SK-N-SH (cell line): ENCODE measurements around the gene MSANTD3.

Experiments used
- CTCF ChIP-seq: fragments of 200-600 bp; sonication (generic); IDR thresholded peaks from 2 replicates; pipeline ENCODE4 v1.6.1; 2017; ENCODE audit warnings: antibody characterized with exemption, mild to moderate bottlenecking, moderate library complexity
- EP300 ChIP-seq, 2 experiments: IDR thresholded peaks; 2 replicates each; pipeline versions ENCODE4 v1.4.0 to v1.6.1; 2012; ENCODE audit warnings: borderline replicate concordance in 1 of 2, low read depth in 1 of 2, low read length in 1 of 2
- POLR2AphosphoS5 ChIP-seq: IDR thresholded peaks from 2 replicates; pipeline ENCODE4 v1.6.1; 2012; ENCODE audit warnings: low read depth, low read length
- REST ChIP-seq: IDR thresholded peaks from 2 replicates; pipeline ENCODE4 v1.6.1; 2012; ENCODE audit warnings: mild to moderate bottlenecking, low read depth, low read length, moderate library complexity
- RXRA ChIP-seq: IDR thresholded peaks from 2 replicates; pipeline ENCODE4 v1.4.0; 2012; ENCODE audit warnings: low read depth, mild to moderate bottlenecking, borderline replicate concordance
- SIN3A ChIP-seq: IDR thresholded peaks from 2 replicates; pipeline ENCODE4 v1.6.1; 2012; ENCODE audit warnings: low read depth, mild to moderate bottlenecking, low read length, moderate library complexity, borderline replicate concordance
- TEAD4 ChIP-seq: IDR thresholded peaks from 2 replicates; pipeline ENCODE4 v1.4.0; 2012; ENCODE audit warnings: mild to moderate bottlenecking, borderline replicate concordance; ENCODE audit not compliant: insufficient read depth
- USF1 ChIP-seq: IDR thresholded peaks from 2 replicates; pipeline ENCODE4 v1.4.0; 2012; ENCODE audit warnings: low read depth, borderline replicate concordance

DNA sequence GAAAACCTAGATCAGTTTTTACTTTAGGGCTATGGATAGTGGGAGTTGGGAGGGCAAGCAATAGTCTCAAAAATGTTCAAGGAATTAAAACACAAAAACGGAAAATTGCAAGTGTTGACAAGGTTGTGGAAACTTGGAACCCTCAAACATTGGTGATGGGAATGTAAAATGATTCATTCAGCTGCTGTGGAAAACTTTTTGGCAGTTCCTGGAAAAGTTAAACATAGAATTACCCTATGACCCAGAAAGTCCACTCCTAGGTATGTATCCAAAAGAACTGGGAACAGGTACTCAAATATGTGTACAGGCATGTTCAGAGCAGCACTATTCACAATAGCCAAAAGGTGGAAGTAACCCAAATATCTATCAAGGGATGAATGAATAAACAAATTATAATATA, 1.2 kb upstream of the MSANTD3 start:
- TF ChIP-seq USF1 (no peak), REST (no peak), CTCF (no peak), EP300 (IDR thresholded peaks at IDR 0.05; ENCODE audit: borderline replicate concordance in 1 of 2, low read depth in 1 of 2, low read length in 1 of 2) (no peak), POLR2AphosphoS5 (no peak), TEAD4 (no peak), RXRA (no peak), SIN3A (no peak)
